ENCODE measurements around the gene ATG9A. TPM values are rescaled to one million over a fixed set of nuclear protein-coding genes. Genes with fewer than 3 reads are reported as not detected.

The ATG9A gene
- total and polyA plus RNA-seq, 9 donors, result 22.6 to 46.3 (median 32.6) TPM

GRCh38 chr2:219246559-219246958, 17.1 kb upstream of the ATG9A start:
- Histone ChIP-seq H3K27me3 (no peaks in the 10 kb centered on the region), H3K4me1 (ENCODE audit: insufficient read depth) (peaks cover 21% of the 10 kb centered on the region), H3K9me3 (no peaks in the 10 kb centered on the region), H3K36me3 (no peaks in the 10 kb centered on the region), H3K27ac (no peak overlapping the region), H3K4me3 (no peak overlapping the region)
- TF ChIP-seq, protein P1, sequence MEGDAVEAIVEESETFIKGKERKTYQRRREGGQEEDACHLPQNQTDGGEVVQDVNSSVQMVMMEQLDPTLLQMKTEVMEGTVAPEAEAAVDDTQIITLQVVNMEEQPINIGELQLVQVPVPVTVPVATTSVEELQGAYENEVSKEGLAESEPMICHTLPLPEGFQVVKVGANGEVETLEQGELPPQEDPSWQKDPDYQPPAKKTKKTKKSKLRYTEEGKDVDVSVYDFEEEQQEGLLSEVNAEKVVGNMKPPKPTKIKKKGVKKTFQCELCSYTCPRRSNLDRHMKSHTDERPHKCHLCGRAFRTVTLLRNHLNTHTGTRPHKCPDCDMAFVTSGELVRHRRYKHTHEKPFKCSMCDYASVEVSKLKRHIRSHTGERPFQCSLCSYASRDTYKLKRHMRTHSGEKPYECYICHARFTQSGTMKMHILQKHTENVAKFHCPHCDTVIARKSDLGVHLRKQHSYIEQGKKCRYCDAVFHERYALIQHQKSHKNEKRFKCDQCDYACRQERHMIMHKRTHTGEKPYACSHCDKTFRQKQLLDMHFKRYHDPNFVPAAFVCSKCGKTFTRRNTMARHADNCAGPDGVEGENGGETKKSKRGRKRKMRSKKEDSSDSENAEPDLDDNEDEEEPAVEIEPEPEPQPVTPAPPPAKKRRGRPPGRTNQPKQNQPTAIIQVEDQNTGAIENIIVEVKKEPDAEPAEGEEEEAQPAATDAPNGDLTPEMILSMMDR (IDR thresholded peaks at IDR 0.05), result no peak
- TF ChIP-seq POLR2A (IDR thresholded peaks at IDR 0.05) (no peak), EP300 (IDR thresholded peaks at IDR 0.05) (no peak)
- DNase-seq, result no peak
- intact Hi-C loops (cut with DNase I), result loop anchor here in 1 of 4 donors (10.0 kb wide), 1 partner anchor 48 kb away; no protein-coding TSS in a partner anchor
- WGBS, 3 donors, result 89 to 93% (median 92%) methylated on average over 10 of the region's 10 CpGs

DNA sequence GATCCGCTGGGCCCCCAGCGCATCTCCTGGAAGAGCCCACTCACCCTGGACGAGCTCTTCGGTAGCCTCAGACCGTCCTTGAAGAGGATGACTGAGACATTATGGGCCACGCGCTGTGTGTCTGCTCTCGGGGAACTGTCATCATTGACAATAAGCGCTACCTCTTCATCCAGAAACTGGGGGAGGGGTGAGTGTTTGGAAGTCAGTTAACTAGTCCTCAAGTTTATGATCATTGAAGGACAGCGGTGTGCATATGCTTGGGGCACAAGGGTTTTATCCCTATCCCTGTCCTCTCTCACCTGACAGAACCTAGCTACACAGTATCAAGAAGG, 16.4 kb upstream of the ATG9A start:
- Histone ChIP-seq H3K27me3 (no peaks in the 10 kb centered on the region), H3K27ac (peak overlapping the region; percentile 72 to 85), H3K9me3 (no peaks in the 10 kb centered on the region), H3K4me3 (peak overlapping the region; percentile 82), H3K36me3 (no peaks in the 10 kb centered on the region), H3K4me1 (ENCODE audit: insufficient read depth) (peaks cover 21% of the 10 kb centered on the region)
- intact Hi-C loops (cut with DNase I), result loop anchor here in 1 of 4 donors (10.0 kb wide), 1 partner anchor 49 kb away; no protein-coding TSS in a partner anchor
- 8 to 17% (median 15%) methylated on average over 10 of the region's 10 CpGs for WGBS, 3 donors
- no peak for TF ChIP-seq POLR2A (IDR thresholded peaks at IDR 0.05)
- TF ChIP-seq, protein P1 (IDR thresholded peaks at IDR 0.05), result no peak
- TF ChIP-seq EP300 (IDR thresholded peaks at IDR 0.05), result no peak
- DNase-seq, result no peak

DNA sequence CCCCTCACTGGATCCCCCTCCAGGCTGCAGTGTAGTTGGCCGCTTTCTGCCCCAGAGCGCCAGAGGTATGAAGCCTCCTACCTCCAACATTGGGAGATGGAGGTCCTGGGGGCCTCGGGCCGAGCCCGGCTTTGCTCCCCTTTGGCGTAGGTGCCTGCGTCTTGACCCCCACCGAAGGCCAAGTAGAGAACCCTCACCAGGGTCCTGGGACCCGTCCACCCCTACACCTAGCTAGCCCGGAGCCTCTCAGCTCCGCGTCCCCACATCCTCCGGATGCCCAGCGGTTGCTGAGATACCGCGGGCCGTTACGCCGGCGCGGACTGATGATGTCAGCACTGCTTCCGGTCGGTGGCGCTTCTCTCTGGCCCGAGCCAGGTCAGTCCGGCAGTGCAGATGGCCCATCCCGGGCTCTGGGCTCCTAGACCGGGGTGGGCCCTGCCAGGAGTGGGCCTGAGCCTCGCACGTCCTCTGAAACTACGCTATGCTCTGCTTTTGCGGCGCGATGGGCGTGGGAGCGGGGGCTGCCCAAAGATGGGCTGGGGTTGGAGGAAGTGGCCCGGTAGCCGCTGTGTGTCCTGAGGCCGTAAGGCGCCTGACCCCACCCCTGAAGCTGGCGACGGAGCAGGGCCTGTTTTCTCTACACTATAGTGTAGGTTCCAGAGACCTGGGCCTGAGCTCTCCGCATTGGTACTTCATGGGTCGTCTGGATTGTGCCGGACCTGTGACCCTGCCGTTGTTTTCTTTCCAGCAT, 15.9 kb upstream of the ATG9A start, which contains the start of the genes GLB1L and STK16:
GLB1L (minus strand) TSS at position 297 of the 751 bp plus-strand sequence. CDS start 1,871 bp downstream, outside the sequence.
STK16 (plus strand) TSS at position 332 of the 751 bp plus-strand sequence. CDS start 521 bp downstream, outside the sequence.
- Histone ChIP-seq H3K27me3 (no peaks in the 10 kb centered on the region), H3K27ac (peak within 1 kb of the TSS; percentile 72 to 85), H3K4me1 (ENCODE audit: insufficient read depth) (peaks cover 18% of the 10 kb centered on the region), H3K36me3 (no peaks in the 10 kb centered on the region), H3K4me3 (peak within 1 kb of the TSS; percentile 82), H3K9me3 (no peaks in the 10 kb centered on the region)
- intact Hi-C loops (cut with DNase I), result loop anchor here in 1 of 4 donors (10.0 kb wide), 1 partner anchor 49 kb away; no protein-coding TSS in a partner anchor
- 0 to 1% (median 0%) methylated on average over 45 to 46 of the region's 46 CpGs for WGBS, 3 donors
- DNase-seq, result peak; percentile 92 to 98 (median 96)
- no peak for TF ChIP-seq EP300 (IDR thresholded peaks at IDR 0.05)
- TF ChIP-seq POLR2A (IDR thresholded peaks at IDR 0.05), result peak; percentile 92
- TF ChIP-seq, protein P1 (IDR thresholded peaks at IDR 0.05), result no peak

GRCh38 chr2:219244789-219245147, 15.3 kb upstream of the ATG9A start:
- no peaks in the 10 kb centered on the region for H3K36me3 ChIP-seq
- no peaks in the 10 kb centered on the region for H3K27me3 ChIP-seq
- peak overlapping the region; percentile 82 for H3K4me3 ChIP-seq
- no peak for DNase-seq
- peaks cover 14% of the 10 kb centered on the region for H3K4me1 ChIP-seq (ENCODE audit: insufficient read depth)
- peak overlapping the region; percentile 72 to 85 for H3K27ac ChIP-seq
- intact Hi-C loops (cut with DNase I), result loop anchor here in 1 of 4 donors (10.0 kb wide), 1 partner anchor 50 kb away; no protein-coding TSS in a partner anchor
- no peaks in the 10 kb centered on the region for H3K9me3 ChIP-seq
- TF ChIP-seq POLR2A (IDR thresholded peaks at IDR 0.05) (no peak), EP300 (IDR thresholded peaks at IDR 0.05) (no peak)
- TF ChIP-seq, protein P1 (IDR thresholded peaks at IDR 0.05), result no peak
- WGBS, 3 donors, result 15 to 27% (median 16%) methylated on average over 6 of the region's 6 CpGs
